SW 1271 (cell line): ENCODE results near the gene MAN1A1.

Experiments used
- DNase-seq, 2 experiments: peaks; one replicate each; lab custom pipeline; 2025; lab: John Stamatoyannopoulos, UW

MAN1A1 gene

GRCh38 chr6:119269266-119270103 is 80.1 kb downstream of the MAN1A1 start:
- no peak for DNase-seq

- no peak for DNase-seq
Observed at GRCh38 chr6:119267126-119267905, 82.2 kb downstream of the MAN1A1 start.

- no peak for DNase-seq
Observed at GRCh38 chr6:119264854-119265397, 84.6 kb downstream of the MAN1A1 start.

GRCh38 chr6:119262612-119263011 is 86.9 kb downstream of the MAN1A1 start:
- DNase-seq = no peak

GRCh38 chr6:119261944-119262284 is 87.6 kb downstream of the MAN1A1 start:
- DNase-seq = no peak

- no peak for DNase-seq
Observed at GRCh38 chr6:119259027-119259426, 90.5 kb downstream of the MAN1A1 start.

- no peak for DNase-seq
Observed at GRCh38 chr6:119257726-119258125, 91.8 kb downstream of the MAN1A1 start.

- DNase-seq = no peak
Observed at GRCh38 chr6:119256978-119257462, 92.5 kb downstream of the MAN1A1 start.

- no peak for DNase-seq
Observed at GRCh38 chr6:119256392-119256791, 93.2 kb downstream of the MAN1A1 start.

- DNase-seq = no peak
Observed at GRCh38 chr6:119255492-119255891, 94.1 kb downstream of the MAN1A1 start.

GRCh38 chr6:119250036-119250435 is 99.5 kb downstream of the MAN1A1 start:
- DNase-seq = no peak

- DNase-seq = no peak
Observed at GRCh38 chr6:119249319-119249718, 100.2 kb downstream of the MAN1A1 start.

GRCh38 chr6:119247504-119247903 is 102.1 kb downstream of the MAN1A1 start:
- DNase-seq = no peak

GRCh38 chr6:119243657-119244056 is 105.9 kb downstream of the MAN1A1 start:
- DNase-seq = no peak

- DNase-seq = no peak
Observed at GRCh38 chr6:119243037-119243436, 106.5 kb downstream of the MAN1A1 start.

- DNase-seq = no peak
Observed at GRCh38 chr6:119241540-119242309, 107.8 kb downstream of the MAN1A1 start.

- DNase-seq = no peak
Observed at GRCh38 chr6:119241111-119241465, 108.5 kb downstream of the MAN1A1 start.

- no peak for DNase-seq
Observed at GRCh38 chr6:119240257-119241110, 109.1 kb downstream of the MAN1A1 start.

GRCh38 chr6:119237177-119237715 is 112.3 kb downstream of the MAN1A1 start:
- no peak for DNase-seq

GRCh38 chr6:119234941-119235340 is 114.6 kb downstream of the MAN1A1 start:
- DNase-seq = no peak

GRCh38 chr6:119234457-119234856 is 115.1 kb downstream of the MAN1A1 start:
- DNase-seq = no peak
